GM12892 (cell line): ENCODE data around the gene PYGM.

Experiments
- POLR2A ChIP-seq: IDR thresholded peaks from 2 replicates; pipeline ENCODE4 v1.6.1; 2011; ENCODE audit warnings: low read depth, low read length, control low read depth
- POLR2AphosphoS5 ChIP-seq: IDR thresholded peaks from 2 replicates; pipeline ENCODE4 v1.6.1; 2011; ENCODE audit warnings: low read depth, low read length, control low read depth
- TAF1 ChIP-seq: IDR thresholded peaks from 2 replicates; pipeline ENCODE4 v1.6.1; 2011; ENCODE audit warnings: low read depth, mild to moderate bottlenecking, control low read depth, low read length, borderline replicate concordance

DNA sequence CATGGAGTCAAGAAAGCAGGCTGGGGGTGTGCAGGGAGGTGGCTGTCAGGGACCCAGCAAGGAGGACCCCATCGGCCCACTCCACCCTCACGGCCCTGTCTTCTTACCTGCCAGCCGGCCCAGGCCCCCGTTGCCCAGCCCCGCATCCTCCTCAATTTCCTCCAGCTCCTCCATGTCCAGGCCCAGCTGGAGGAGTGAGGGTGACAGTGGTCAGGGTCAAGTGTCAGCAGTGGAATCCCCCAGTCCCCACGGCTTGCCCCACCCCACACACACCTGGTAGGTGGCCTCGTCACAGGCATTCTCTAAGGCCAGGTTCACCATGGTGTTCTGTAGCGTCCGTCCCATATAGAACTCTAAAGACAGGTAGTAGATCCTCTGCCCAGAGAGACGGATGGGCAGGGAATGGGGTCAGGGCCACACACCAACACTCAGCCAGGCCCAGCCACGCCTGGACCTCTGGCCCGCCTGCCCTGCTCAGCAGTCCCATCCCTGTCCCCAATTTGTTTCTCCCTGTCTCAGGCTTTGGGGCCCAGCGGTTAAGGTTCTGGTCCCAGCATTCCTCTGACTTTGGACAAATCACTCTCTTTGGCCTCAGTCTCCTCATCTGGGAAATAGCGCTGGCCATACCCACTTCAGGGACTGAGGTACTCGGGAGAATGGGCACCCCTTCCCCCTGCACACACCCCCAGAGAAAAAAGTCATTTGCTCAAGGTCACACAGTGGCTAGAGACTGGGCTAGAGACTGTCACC, 1.3 kb downstream of the PYGM start:
- TF ChIP-seq POLR2AphosphoS5 (no peak), POLR2A (no peak), TAF1 (no peak)
